ENCODE data around the gene MAGI2.
A peak's percentile ranks its signal among the peaks of the same experiment; 100 is the strongest.

Gene MAGI2

GRCh38 chr7:78864339-78864738 is 589.1 kb downstream of the MAGI2 start:
- H3K79me1 ChIP-seq (replicated peaks; ENCODE audit: low read length, poor library complexity, severe bottlenecking): no peaks in the 10 kb centered on the region
- H2AFZ ChIP-seq (ENCODE audit: low read depth, low read length): no peak overlapping the region
- no peak overlapping the region for H3K4me3 ChIP-seq (ENCODE audit: insufficient read depth in 1 of 2, low read depth in 1 of 2, low read length in 2 of 2)
- H3K27ac ChIP-seq (ENCODE audit: low read length, poor library complexity, severe bottlenecking): no peak overlapping the region
- H3K4ac ChIP-seq (ENCODE audit: low read depth in 1 of 2, low read length in 2 of 2): no peak overlapping the region
- H2BK12ac ChIP-seq (ENCODE audit: low read length in 2 of 2): no peak overlapping the region
- H3K27me3 ChIP-seq (ENCODE audit: control insufficient read depth in 1 of 2, insufficient read depth in 1 of 2, low read length in 2 of 2): no peaks in the 10 kb centered on the region
- H3K4me1 ChIP-seq (ENCODE audit: control insufficient read depth, insufficient read depth, low read depth, low read length): no peaks in the 10 kb centered on the region
- H3K14ac ChIP-seq (ENCODE audit: low read length in 2 of 2): no peak overlapping the region
- H2BK120ac ChIP-seq (ENCODE audit: low read depth, low read length): no peak overlapping the region
- no peak overlapping the region for H2AK5ac ChIP-seq (ENCODE audit: low read length, severe bottlenecking)
- H3K9me3 ChIP-seq (ENCODE audit: control insufficient read depth, low read length): no peaks in the 10 kb centered on the region
- no peak overlapping the region for H4K91ac ChIP-seq (ENCODE audit: low read length)
- H3K23ac ChIP-seq (ENCODE audit: low read length in 2 of 2): no peak overlapping the region
- H3K18ac ChIP-seq (ENCODE audit: low read depth in 1 of 2, low read length in 2 of 2): no peak overlapping the region
- H3K36me3 ChIP-seq (ENCODE audit: control insufficient read depth in 1 of 2, insufficient read depth in 2 of 2, low read depth in 1 of 2, low read length in 2 of 2): no peaks in the 10 kb centered on the region
- H2BK5ac ChIP-seq (ENCODE audit: low read depth, low read length, poor library complexity, severe bottlenecking): no peak overlapping the region
- H4K8ac ChIP-seq (ENCODE audit: low read length): no peak overlapping the region
- H3K9ac ChIP-seq (ENCODE audit: low read length): no peak overlapping the region
- DNase-seq: no peak
- H3K4me2 ChIP-seq (ENCODE audit: low read length, poor library complexity, severe bottlenecking): no peak overlapping the region
- no peak overlapping the region for H2BK15ac ChIP-seq (ENCODE audit: low read depth, poor library complexity, severe bottlenecking)

- Histone ChIP-seq H2BK12ac (ENCODE audit: low read length in 2 of 2) (no peak overlapping the region), H3K4me2 (ENCODE audit: low read length, poor library complexity, severe bottlenecking) (no peak overlapping the region), H3K4me1 (ENCODE audit: control insufficient read depth, insufficient read depth, low read depth, low read length) (no peaks in the 10 kb centered on the region), H3K9ac (ENCODE audit: low read length) (no peak overlapping the region), H4K8ac (ENCODE audit: low read length) (no peak overlapping the region), H2AK5ac (ENCODE audit: low read length, severe bottlenecking) (no peak overlapping the region), H3K14ac (ENCODE audit: low read length in 2 of 2) (no peak overlapping the region), H3K4ac (ENCODE audit: low read depth in 1 of 2, low read length in 2 of 2) (no peak overlapping the region), H3K18ac (ENCODE audit: low read depth in 1 of 2, low read length in 2 of 2) (no peak overlapping the region), H3K27me3 (ENCODE audit: control insufficient read depth in 1 of 2, insufficient read depth in 1 of 2, low read length in 2 of 2) (no peaks in the 10 kb centered on the region), H2BK5ac (ENCODE audit: low read depth, low read length, poor library complexity, severe bottlenecking) (no peak overlapping the region), H3K23ac (ENCODE audit: low read length in 2 of 2) (no peak overlapping the region), H3K9me3 (ENCODE audit: control insufficient read depth, low read length) (no peaks in the 10 kb centered on the region), H2AFZ (ENCODE audit: low read depth, low read length) (no peak overlapping the region), H2BK15ac (ENCODE audit: low read depth, poor library complexity, severe bottlenecking) (no peak overlapping the region), H2BK120ac (ENCODE audit: low read depth, low read length) (no peak overlapping the region), H3K36me3 (ENCODE audit: control insufficient read depth in 1 of 2, insufficient read depth in 2 of 2, low read depth in 1 of 2, low read length in 2 of 2) (no peaks in the 10 kb centered on the region), H3K4me3 (ENCODE audit: insufficient read depth in 1 of 2, low read depth in 1 of 2, low read length in 2 of 2) (no peak overlapping the region), H3K79me1 (replicated peaks; ENCODE audit: low read length, poor library complexity, severe bottlenecking) (no peaks in the 10 kb centered on the region), H4K91ac (ENCODE audit: low read length) (no peak overlapping the region), H3K27ac (ENCODE audit: low read length, poor library complexity, severe bottlenecking) (no peak overlapping the region)
- DNase-seq: no peak
- WGBS: 33% methylated on average over 1 of the region's 1 CpG
Observed at GRCh38 chr7:78863281-78863680, 590.2 kb downstream of the MAGI2 start.

- Histone ChIP-seq H3K4ac (ENCODE audit: low read depth in 1 of 2, low read length in 2 of 2) (no peak overlapping the region), H4K8ac (ENCODE audit: low read length) (no peak overlapping the region), H3K36me3 (ENCODE audit: control insufficient read depth in 1 of 2, insufficient read depth in 2 of 2, low read depth in 1 of 2, low read length in 2 of 2) (no peaks in the 10 kb centered on the region), H2AFZ (ENCODE audit: low read depth, low read length) (no peak overlapping the region), H3K27me3 (ENCODE audit: control insufficient read depth in 1 of 2, insufficient read depth in 1 of 2, low read length in 2 of 2) (no peaks in the 10 kb centered on the region), H3K18ac (ENCODE audit: low read depth in 1 of 2, low read length in 2 of 2) (no peak overlapping the region), H3K79me1 (replicated peaks; ENCODE audit: low read length, poor library complexity, severe bottlenecking) (no peaks in the 10 kb centered on the region), H2AK5ac (ENCODE audit: low read length, severe bottlenecking) (no peak overlapping the region), H3K4me1 (ENCODE audit: control insufficient read depth, insufficient read depth, low read depth, low read length) (no peaks in the 10 kb centered on the region), H3K4me2 (ENCODE audit: low read length, poor library complexity, severe bottlenecking) (no peak overlapping the region), H3K4me3 (ENCODE audit: insufficient read depth in 1 of 2, low read depth in 1 of 2, low read length in 2 of 2) (no peak overlapping the region), H2BK12ac (ENCODE audit: low read length in 2 of 2) (no peak overlapping the region), H3K23ac (ENCODE audit: low read length in 2 of 2) (no peak overlapping the region), H4K91ac (ENCODE audit: low read length) (no peak overlapping the region), H3K9ac (ENCODE audit: low read length) (no peak overlapping the region), H3K14ac (ENCODE audit: low read length in 2 of 2) (no peak overlapping the region), H2BK15ac (ENCODE audit: low read depth, poor library complexity, severe bottlenecking) (no peak overlapping the region), H3K27ac (ENCODE audit: low read length, poor library complexity, severe bottlenecking) (no peak overlapping the region), H2BK5ac (ENCODE audit: low read depth, low read length, poor library complexity, severe bottlenecking) (no peak overlapping the region), H2BK120ac (ENCODE audit: low read depth, low read length) (no peak overlapping the region), H3K9me3 (ENCODE audit: control insufficient read depth, low read length) (no peaks in the 10 kb centered on the region)
- no CpG with 5 or more reads among the region's 3 CpGs for WGBS
- no peak for DNase-seq
Observed at GRCh38 chr7:78862411-78862900, 591.0 kb downstream of the MAGI2 start.

- no peak overlapping the region for H2AK5ac ChIP-seq (ENCODE audit: low read length, severe bottlenecking)
- whole genome bisulfite sequencing: 69% methylated on average over 2 of the region's 6 CpGs
Observed at GRCh38 chr7:78852951-78853350, 600.5 kb downstream of the MAGI2 start.

More at GRCh38 chr7:78852951-78853350, 600.5 kb downstream of the MAGI2 start:
- no peak overlapping the region for H2BK120ac ChIP-seq (ENCODE audit: low read depth, low read length)
- no peak overlapping the region for H3K4ac ChIP-seq (ENCODE audit: low read depth in 1 of 2, low read length in 2 of 2)
- no peak overlapping the region for H3K4me3 ChIP-seq (ENCODE audit: insufficient read depth in 1 of 2, low read depth in 1 of 2, low read length in 2 of 2)
- H2BK15ac ChIP-seq (ENCODE audit: low read depth, poor library complexity, severe bottlenecking): no peak overlapping the region
- H4K91ac ChIP-seq (ENCODE audit: low read length): no peak overlapping the region
- H3K9me3 ChIP-seq (ENCODE audit: control insufficient read depth, low read length): no peaks in the 10 kb centered on the region
- no peak overlapping the region for H3K9ac ChIP-seq (ENCODE audit: low read length)
- H3K36me3 ChIP-seq (ENCODE audit: control insufficient read depth in 1 of 2, insufficient read depth in 2 of 2, low read depth in 1 of 2, low read length in 2 of 2): no peaks in the 10 kb centered on the region
- H3K27ac ChIP-seq (ENCODE audit: low read length, poor library complexity, severe bottlenecking): no peak overlapping the region
- H2BK12ac ChIP-seq (ENCODE audit: low read length in 2 of 2): no peak overlapping the region
- H3K4me2 ChIP-seq (ENCODE audit: low read length, poor library complexity, severe bottlenecking): no peak overlapping the region
- H3K18ac ChIP-seq (ENCODE audit: low read depth in 1 of 2, low read length in 2 of 2): no peak overlapping the region
- no peak overlapping the region for H3K14ac ChIP-seq (ENCODE audit: low read length in 2 of 2)
- no peak overlapping the region for H3K23ac ChIP-seq (ENCODE audit: low read length in 2 of 2)
- H3K79me1 ChIP-seq (replicated peaks; ENCODE audit: low read length, poor library complexity, severe bottlenecking): no peaks in the 10 kb centered on the region
- no peaks in the 10 kb centered on the region for H3K4me1 ChIP-seq (ENCODE audit: control insufficient read depth, insufficient read depth, low read depth, low read length)
- peak; percentile 7 for DNase-seq
- H3K27me3 ChIP-seq (ENCODE audit: control insufficient read depth in 1 of 2, insufficient read depth in 1 of 2, low read length in 2 of 2): no peaks in the 10 kb centered on the region
- H4K8ac ChIP-seq (ENCODE audit: low read length): no peak overlapping the region
- no peak overlapping the region for H2AFZ ChIP-seq (ENCODE audit: low read depth, low read length)
- H2BK5ac ChIP-seq (ENCODE audit: low read depth, low read length, poor library complexity, severe bottlenecking): no peak overlapping the region
